Measurements from ENCODE around the gene ERICH6. TPM values are rescaled to one million over a fixed set of nuclear protein-coding genes. Genes with fewer than 3 reads are reported as not detected.

ERICH6 gene
- total and polyA plus RNA-seq, 2 donors: 0.02 to 0.14 TPM

DNA sequence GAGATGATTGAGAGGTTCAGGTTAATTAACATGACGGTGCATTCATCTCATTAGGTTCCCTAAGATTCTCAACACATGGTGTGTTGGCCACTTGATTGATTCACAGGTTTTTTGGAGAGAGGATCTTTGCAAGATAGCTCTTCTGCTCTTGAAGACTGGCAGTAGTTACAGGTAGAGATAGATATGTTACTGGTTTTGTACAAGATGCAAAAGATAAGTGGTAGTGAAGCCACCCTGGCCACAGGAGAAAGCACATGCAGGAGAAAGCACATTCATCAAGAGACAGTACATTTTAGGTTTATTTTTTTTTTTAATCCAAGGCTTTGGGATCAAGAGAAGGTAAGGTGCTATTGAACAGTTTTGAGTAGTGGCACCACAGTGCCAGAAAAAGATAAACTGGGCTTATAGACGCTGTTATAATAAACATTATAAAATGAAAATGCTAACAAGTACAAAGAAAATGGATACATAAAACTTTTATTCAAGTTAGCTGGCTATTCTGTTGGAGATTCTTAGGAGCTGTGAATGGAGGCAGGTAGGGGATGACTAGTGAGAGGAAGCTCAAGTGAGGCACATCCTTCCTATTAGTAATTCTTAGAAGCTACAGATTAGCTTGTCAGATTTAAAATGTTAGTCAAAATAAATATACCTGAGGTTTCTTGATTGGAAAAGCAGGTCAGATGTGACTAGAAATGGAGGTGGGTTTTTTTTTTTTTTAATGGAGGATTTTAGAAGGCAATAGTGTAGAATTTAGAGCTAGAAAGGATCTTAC, 89.8 kb downstream of the ERICH6 start:
- peaks cover 8 to 30% of the 10 kb centered on the region in 2 donors for H3K36me3 ChIP-seq (ENCODE audit: control insufficient read depth in 2 of 2, insufficient read depth in 2 of 2, low read length in 1 of 2)
- no peak for DNase-seq (ENCODE audit: low read depth in 6 of 9, low spot score in 9 of 9)
- H3K4me1 ChIP-seq (ENCODE audit: control insufficient read depth in 2 of 2, insufficient read depth in 2 of 2, low read length in 2 of 2): no peaks in the 10 kb centered on the region
- no peaks in the 10 kb centered on the region for H3K9me3 ChIP-seq (ENCODE audit: control insufficient read depth in 2 of 2, insufficient read depth in 1 of 2, low read length in 1 of 2)
- no peaks in the 10 kb centered on the region for H3K27me3 ChIP-seq (ENCODE audit: control insufficient read depth in 2 of 2, insufficient read depth in 1 of 2, low read length in 1 of 2)
- over 99% methylated on average over 2 of the region's 2 CpGs for WGBS
- H3K4me3 ChIP-seq (ENCODE audit: low read length in 2 of 2): no peak overlapping the region
- H3K27ac ChIP-seq (ENCODE audit: low read depth in 1 of 2, low read length in 1 of 2): no peak overlapping the region

DNA sequence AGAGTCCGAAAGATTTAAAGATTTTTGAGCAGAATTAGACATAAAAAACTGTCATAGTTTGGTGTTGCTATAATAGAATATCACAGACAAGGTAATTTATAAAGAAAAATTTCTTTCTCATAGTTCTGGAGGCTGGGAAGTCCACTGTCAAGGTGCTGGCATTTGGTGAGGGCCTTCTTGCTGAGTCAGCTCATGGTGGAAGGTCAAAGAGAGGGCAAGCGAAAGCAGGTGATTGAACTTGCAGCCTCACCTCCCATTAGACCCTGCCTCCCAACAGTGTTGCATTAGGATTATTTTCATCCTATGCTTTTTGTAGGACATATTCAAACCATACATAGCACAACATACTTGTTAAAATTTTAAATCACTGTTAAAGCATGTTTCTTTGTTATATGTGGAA, 90.7 kb downstream of the ERICH6 start:
- Histone ChIP-seq H3K36me3 (ENCODE audit: control insufficient read depth in 2 of 2, insufficient read depth in 2 of 2, low read length in 1 of 2) (peaks cover 8 to 23% of the 10 kb centered on the region in 2 donors), H3K4me1 (ENCODE audit: control insufficient read depth in 2 of 2, insufficient read depth in 2 of 2, low read length in 2 of 2) (no peaks in the 10 kb centered on the region), H3K27me3 (ENCODE audit: control insufficient read depth in 2 of 2, insufficient read depth in 1 of 2, low read length in 1 of 2) (no peaks in the 10 kb centered on the region), H3K27ac (ENCODE audit: low read depth in 1 of 2, low read length in 1 of 2) (no peak overlapping the region), H3K9me3 (ENCODE audit: control insufficient read depth in 2 of 2, insufficient read depth in 1 of 2, low read length in 1 of 2) (no peaks in the 10 kb centered on the region), H3K4me3 (ENCODE audit: low read length in 2 of 2) (no peak overlapping the region)
- WGBS: 99% methylated on average over 2 of the region's 2 CpGs
- no peak for DNase-seq (ENCODE audit: low read depth in 6 of 9, low spot score in 9 of 9)

DNA sequence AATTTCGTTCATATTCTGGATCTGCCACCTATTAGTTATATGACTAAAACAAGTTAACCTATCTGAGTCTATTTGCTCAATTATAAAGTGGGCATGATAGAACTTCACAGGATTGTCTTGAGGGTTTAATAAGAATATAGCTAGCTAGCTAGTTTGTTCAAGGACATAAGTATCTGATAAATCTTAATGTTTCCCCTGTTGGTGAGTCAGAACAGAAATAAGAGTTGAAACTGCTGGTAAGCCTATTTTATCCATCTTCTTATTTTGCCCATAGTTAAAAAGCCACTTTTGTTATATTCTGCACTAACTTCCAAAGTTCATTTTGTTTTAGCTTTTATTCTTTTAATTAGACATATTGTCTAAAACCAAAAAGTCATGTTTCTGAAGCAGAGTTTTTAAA, 91.2 kb downstream of the ERICH6 start:
- DNase-seq (ENCODE audit: low read depth in 6 of 9, low spot score in 9 of 9): no peak
- no peaks in the 10 kb centered on the region for H3K4me1 ChIP-seq (ENCODE audit: control insufficient read depth in 2 of 2, insufficient read depth in 2 of 2, low read length in 2 of 2)
- H3K9me3 ChIP-seq (ENCODE audit: control insufficient read depth in 2 of 2, insufficient read depth in 1 of 2, low read length in 1 of 2): no peaks in the 10 kb centered on the region
- no peaks in the 10 kb centered on the region for H3K27me3 ChIP-seq (ENCODE audit: control insufficient read depth in 2 of 2, insufficient read depth in 1 of 2, low read length in 1 of 2)
- 100% methylated on average over 1 of the region's 1 CpG for WGBS
- no peak overlapping the region for H3K27ac ChIP-seq (ENCODE audit: low read depth in 1 of 2, low read length in 1 of 2)
- no peak overlapping the region for H3K4me3 ChIP-seq (ENCODE audit: low read length in 2 of 2)
- peaks cover 8 to 23% of the 10 kb centered on the region in 2 donors for H3K36me3 ChIP-seq (ENCODE audit: control insufficient read depth in 2 of 2, insufficient read depth in 2 of 2, low read length in 1 of 2)

DNA sequence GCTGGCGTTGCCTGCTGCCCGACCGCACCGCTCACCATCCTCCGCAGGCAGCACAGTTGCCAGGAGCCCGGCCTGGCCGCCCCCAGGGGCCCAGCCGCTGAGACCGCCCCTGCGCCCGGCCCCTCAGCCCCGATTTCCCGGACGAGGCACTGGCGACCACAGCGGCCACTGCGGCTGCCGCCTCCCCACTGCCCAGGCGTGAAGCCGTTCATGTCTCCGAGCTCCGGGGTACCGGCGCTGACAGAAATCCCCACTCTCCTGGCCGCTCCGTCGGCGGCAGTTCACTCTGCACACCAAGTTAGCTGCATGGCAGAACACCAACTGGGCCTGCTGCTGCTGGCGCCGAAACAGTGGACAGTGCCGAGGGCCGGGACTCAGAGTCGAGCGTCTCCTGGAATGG, 92.1 kb downstream of the ERICH6 start:
- Histone ChIP-seq H3K27ac (ENCODE audit: low read depth in 1 of 2, low read length in 1 of 2) (no peak overlapping the region), H3K4me3 (ENCODE audit: low read length in 2 of 2) (no peak overlapping the region), H3K9me3 (ENCODE audit: control insufficient read depth in 2 of 2, insufficient read depth in 1 of 2, low read length in 1 of 2) (no peaks in the 10 kb centered on the region), H3K27me3 (ENCODE audit: control insufficient read depth in 2 of 2, insufficient read depth in 1 of 2, low read length in 1 of 2) (no peaks in the 10 kb centered on the region), H3K4me1 (ENCODE audit: control insufficient read depth in 2 of 2, insufficient read depth in 2 of 2, low read length in 2 of 2) (peaks cover 0 to 1% of the 10 kb centered on the region in 2 donors), H3K36me3 (ENCODE audit: control insufficient read depth in 2 of 2, insufficient read depth in 2 of 2, low read length in 1 of 2) (peaks cover 8 to 28% of the 10 kb centered on the region in 2 donors)
- DNase-seq (ENCODE audit: low read depth in 6 of 9, low spot score in 9 of 9): no peak
- 99% methylated on average over 34 of the region's 34 CpGs for WGBS

DNA sequence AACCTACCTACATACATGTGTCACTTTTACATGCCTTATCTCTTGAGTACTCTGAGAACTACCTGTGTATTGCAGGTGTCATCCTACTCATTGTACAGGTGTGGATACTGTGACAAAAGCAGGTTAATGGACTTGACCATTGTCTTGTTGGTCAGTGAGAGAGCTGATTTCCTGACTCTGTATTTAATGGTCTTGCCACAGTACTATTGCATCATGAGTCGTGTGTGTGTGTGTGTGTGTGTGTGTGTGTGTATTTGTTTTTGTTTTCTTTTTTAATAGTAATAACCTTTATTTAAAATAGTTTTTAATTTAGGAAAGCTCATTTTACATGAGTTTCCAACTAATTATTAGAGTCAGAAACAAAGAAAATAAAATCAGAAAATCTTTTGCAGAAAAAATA, 92.9 kb downstream of the ERICH6 start:
- Histone ChIP-seq H3K4me3 (ENCODE audit: low read length in 2 of 2) (no peak overlapping the region), H3K9me3 (ENCODE audit: control insufficient read depth in 2 of 2, insufficient read depth in 1 of 2, low read length in 1 of 2) (no peaks in the 10 kb centered on the region), H3K27me3 (ENCODE audit: control insufficient read depth in 2 of 2, insufficient read depth in 1 of 2, low read length in 1 of 2) (no peaks in the 10 kb centered on the region), H3K36me3 (ENCODE audit: control insufficient read depth in 2 of 2, insufficient read depth in 2 of 2, low read length in 1 of 2) (peaks cover 8 to 31% of the 10 kb centered on the region in 2 donors), H3K4me1 (ENCODE audit: control insufficient read depth in 2 of 2, insufficient read depth in 2 of 2, low read length in 2 of 2) (peaks cover 0 to 3% of the 10 kb centered on the region in 2 donors), H3K27ac (ENCODE audit: low read depth in 1 of 2, low read length in 1 of 2) (no peak overlapping the region)
- DNase-seq (ENCODE audit: low read depth in 6 of 9, low spot score in 9 of 9): no peak
- 96% methylated on average over 1 of the region's 1 CpG for WGBS

DNA sequence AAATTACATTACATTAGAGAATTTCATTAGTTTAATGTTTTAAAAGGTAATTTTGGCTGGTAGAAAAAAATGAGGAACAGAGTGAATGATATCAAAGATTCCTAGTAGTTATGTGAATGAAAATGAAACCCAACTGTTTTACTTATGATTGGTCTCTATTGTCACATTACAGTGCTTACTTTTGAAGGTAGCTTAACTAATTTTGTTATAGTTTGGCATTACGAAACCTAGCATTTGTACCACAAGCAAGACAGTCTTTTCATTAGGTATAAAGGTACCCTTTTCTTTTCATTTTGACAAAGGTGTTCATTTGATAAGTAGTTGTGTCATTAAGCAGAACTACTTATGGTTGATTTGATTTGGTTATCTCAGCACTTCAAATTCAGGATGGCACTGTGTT, 93.7 kb downstream of the ERICH6 start:
- H3K27ac ChIP-seq (ENCODE audit: low read depth in 1 of 2, low read length in 1 of 2): no peak overlapping the region
- H3K9me3 ChIP-seq (ENCODE audit: control insufficient read depth in 2 of 2, insufficient read depth in 1 of 2, low read length in 1 of 2): no peaks in the 10 kb centered on the region
- H3K4me3 ChIP-seq (ENCODE audit: low read length in 2 of 2): no peak overlapping the region
- H3K36me3 ChIP-seq (ENCODE audit: control insufficient read depth in 2 of 2, insufficient read depth in 2 of 2, low read length in 1 of 2): peaks cover 8 to 31% of the 10 kb centered on the region in 2 donors
- DNase-seq (ENCODE audit: low read depth in 6 of 9, low spot score in 9 of 9): no peak
- H3K4me1 ChIP-seq (ENCODE audit: control insufficient read depth in 2 of 2, insufficient read depth in 2 of 2, low read length in 2 of 2): peaks cover 0 to 3% of the 10 kb centered on the region in 2 donors
- no peaks in the 10 kb centered on the region for H3K27me3 ChIP-seq (ENCODE audit: control insufficient read depth in 2 of 2, insufficient read depth in 1 of 2, low read length in 1 of 2)
- 0% methylated on average over 1 of the region's 1 CpG for WGBS

Other genes starting within 250 kb of the ERICH6 start
- gene SERP1, start 157.4 kb downstream of the ERICH6 start, total RNA-seq: 77.8 TPM
- 94.1 TPM for gene SERP1, start 157.4 kb downstream of the ERICH6 start, polyA plus RNA-seq
- 117 TPM for gene EIF2A, start 157.1 kb downstream of the ERICH6 start, total RNA-seq
- 91.8 TPM for gene EIF2A, start 157.1 kb downstream of the ERICH6 start, polyA plus RNA-seq
- gene SELENOT, start 100.6 kb downstream of the ERICH6 start, total RNA-seq: 141 TPM
- gene SELENOT, start 100.6 kb downstream of the ERICH6 start, polyA plus RNA-seq: 64.5 TPM
- 24.5 TPM for gene SIAH2, start 59.2 kb upstream of the ERICH6 start, total RNA-seq
- 22.4 TPM for gene SIAH2, start 59.2 kb upstream of the ERICH6 start, polyA plus RNA-seq
- gene MINDY4B, start 201.5 kb upstream of the ERICH6 start, total RNA-seq: 0.19 TPM
- gene MINDY4B, start 201.5 kb upstream of the ERICH6 start, polyA plus RNA-seq: not detected

Data from thymus (tissue), 11 donors.